Measurements from ENCODE around the gene NEXN.

The NEXN gene

GRCh38 chr1:77850082-77850481, 38.3 kb upstream of the NEXN start:
- no peak for ATAC-seq
- no peak for TF ChIP-seq ZFP30 (CRISPR knock-in tag; IDR thresholded peaks at IDR 0.05)
- TF ChIP-seq BACH2 (CRISPR knock-in tag; IDR thresholded peaks at IDR 0.05; ENCODE audit: borderline replicate concordance), result no peak
- TF ChIP-seq GLIS3 (CRISPR knock-in tag; IDR thresholded peaks at IDR 0.05), result no peak
- TF ChIP-seq ZNF70 (CRISPR knock-in tag; IDR thresholded peaks at IDR 0.05), result no peak
- TF ChIP-seq, protein P1, sequence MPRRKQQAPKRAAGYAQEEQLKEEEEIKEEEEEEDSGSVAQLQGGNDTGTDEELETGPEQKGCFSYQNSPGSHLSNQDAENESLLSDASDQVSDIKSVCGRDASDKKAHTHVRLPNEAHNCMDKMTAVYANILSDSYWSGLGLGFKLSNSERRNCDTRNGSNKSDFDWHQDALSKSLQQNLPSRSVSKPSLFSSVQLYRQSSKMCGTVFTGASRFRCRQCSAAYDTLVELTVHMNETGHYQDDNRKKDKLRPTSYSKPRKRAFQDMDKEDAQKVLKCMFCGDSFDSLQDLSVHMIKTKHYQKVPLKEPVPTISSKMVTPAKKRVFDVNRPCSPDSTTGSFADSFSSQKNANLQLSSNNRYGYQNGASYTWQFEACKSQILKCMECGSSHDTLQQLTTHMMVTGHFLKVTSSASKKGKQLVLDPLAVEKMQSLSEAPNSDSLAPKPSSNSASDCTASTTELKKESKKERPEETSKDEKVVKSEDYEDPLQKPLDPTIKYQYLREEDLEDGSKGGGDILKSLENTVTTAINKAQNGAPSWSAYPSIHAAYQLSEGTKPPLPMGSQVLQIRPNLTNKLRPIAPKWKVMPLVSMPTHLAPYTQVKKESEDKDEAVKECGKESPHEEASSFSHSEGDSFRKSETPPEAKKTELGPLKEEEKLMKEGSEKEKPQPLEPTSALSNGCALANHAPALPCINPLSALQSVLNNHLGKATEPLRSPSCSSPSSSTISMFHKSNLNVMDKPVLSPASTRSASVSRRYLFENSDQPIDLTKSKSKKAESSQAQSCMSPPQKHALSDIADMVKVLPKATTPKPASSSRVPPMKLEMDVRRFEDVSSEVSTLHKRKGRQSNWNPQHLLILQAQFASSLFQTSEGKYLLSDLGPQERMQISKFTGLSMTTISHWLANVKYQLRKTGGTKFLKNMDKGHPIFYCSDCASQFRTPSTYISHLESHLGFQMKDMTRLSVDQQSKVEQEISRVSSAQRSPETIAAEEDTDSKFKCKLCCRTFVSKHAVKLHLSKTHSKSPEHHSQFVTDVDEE (CRISPR knock-in tag; IDR thresholded peaks at IDR 0.05), result no peak
- no peak for TF ChIP-seq PPARA (CRISPR knock-in tag; IDR thresholded peaks at IDR 0.05; ENCODE audit: borderline replicate concordance)
- TF ChIP-seq ZFP3 (CRISPR knock-in tag; IDR thresholded peaks at IDR 0.05), result no peak
- no peak for TF ChIP-seq POU6F1 (CRISPR knock-in tag; IDR thresholded peaks at IDR 0.05; ENCODE audit: borderline replicate concordance, low read depth)
- no peak for TF ChIP-seq ZNF565 (CRISPR knock-in tag; conservative IDR thresholded peaks at IDR 0.05; ENCODE audit: low read depth)
- TF ChIP-seq CSDC2 (CRISPR knock-in tag; IDR thresholded peaks at IDR 0.05), result no peak
- no peak for TF ChIP-seq SNAI2 (CRISPR knock-in tag; IDR thresholded peaks at IDR 0.05)
- TF ChIP-seq ARNTL (CRISPR knock-in tag; IDR thresholded peaks at IDR 0.05; ENCODE audit: borderline replicate concordance, low read depth), result no peak
- TF ChIP-seq, protein P2, sequence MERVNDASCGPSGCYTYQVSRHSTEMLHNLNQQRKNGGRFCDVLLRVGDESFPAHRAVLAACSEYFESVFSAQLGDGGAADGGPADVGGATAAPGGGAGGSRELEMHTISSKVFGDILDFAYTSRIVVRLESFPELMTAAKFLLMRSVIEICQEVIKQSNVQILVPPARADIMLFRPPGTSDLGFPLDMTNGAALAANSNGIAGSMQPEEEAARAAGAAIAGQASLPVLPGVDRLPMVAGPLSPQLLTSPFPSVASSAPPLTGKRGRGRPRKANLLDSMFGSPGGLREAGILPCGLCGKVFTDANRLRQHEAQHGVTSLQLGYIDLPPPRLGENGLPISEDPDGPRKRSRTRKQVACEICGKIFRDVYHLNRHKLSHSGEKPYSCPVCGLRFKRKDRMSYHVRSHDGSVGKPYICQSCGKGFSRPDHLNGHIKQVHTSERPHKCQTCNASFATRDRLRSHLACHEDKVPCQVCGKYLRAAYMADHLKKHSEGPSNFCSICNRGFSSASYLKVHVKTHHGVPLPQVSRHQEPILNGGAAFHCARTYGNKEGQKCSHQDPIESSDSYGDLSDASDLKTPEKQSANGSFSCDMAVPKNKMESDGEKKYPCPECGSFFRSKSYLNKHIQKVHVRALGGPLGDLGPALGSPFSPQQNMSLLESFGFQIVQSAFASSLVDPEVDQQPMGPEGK (CRISPR knock-in tag; IDR thresholded peaks at IDR 0.05; ENCODE audit: borderline replicate concordance), result no peak
- no peak for TF ChIP-seq ESRRG (CRISPR knock-in tag; IDR thresholded peaks at IDR 0.05)
- TF ChIP-seq OSR1 (CRISPR knock-in tag; IDR thresholded peaks at IDR 0.05), result no peak

- TF ChIP-seq PPARA (CRISPR knock-in tag; IDR thresholded peaks at IDR 0.05; ENCODE audit: borderline replicate concordance) (no peak), RARB (CRISPR knock-in tag; IDR thresholded peaks at IDR 0.05) (no peak), BACH2 (CRISPR knock-in tag; IDR thresholded peaks at IDR 0.05; ENCODE audit: borderline replicate concordance) (no peak), POU6F1 (CRISPR knock-in tag; IDR thresholded peaks at IDR 0.05; ENCODE audit: borderline replicate concordance, low read depth) (no peak), ZFP3 (CRISPR knock-in tag; IDR thresholded peaks at IDR 0.05) (no peak), ESRRG (CRISPR knock-in tag; IDR thresholded peaks at IDR 0.05) (no peak), SNAI2 (CRISPR knock-in tag; IDR thresholded peaks at IDR 0.05) (no peak), ZNF70 (CRISPR knock-in tag; IDR thresholded peaks at IDR 0.05) (no peak)
- ATAC-seq, result no peak
Observed at GRCh38 chr1:77857552-77857951, 30.9 kb upstream of the NEXN start.

DNA sequence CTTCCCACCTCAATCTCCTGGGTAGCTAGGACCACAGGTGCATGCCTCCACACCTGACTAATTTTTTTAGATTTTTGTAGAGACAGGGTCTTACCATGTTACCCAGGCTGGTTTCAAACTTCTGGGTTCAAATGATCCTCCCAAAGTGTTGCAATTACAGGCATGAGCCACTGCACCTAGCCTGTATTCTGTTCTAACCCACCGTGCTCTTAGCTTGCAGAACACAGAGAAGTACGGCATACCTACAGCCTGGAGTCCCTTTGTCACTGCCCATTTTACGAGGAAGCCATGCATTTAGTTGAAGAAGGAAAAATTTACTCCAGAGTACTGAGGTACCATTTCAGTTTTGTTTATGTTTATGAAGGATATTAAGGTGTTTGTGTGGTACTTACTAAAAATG, 29.7 kb upstream of the NEXN start:
- TF ChIP-seq ESRRG (CRISPR knock-in tag; IDR thresholded peaks at IDR 0.05), result no peak
- no peak for TF ChIP-seq SNAI2 (CRISPR knock-in tag; IDR thresholded peaks at IDR 0.05)
- no peak for TF ChIP-seq CREB5 (CRISPR knock-in tag; IDR thresholded peaks at IDR 0.05; ENCODE audit: low read depth)
- no peak for TF ChIP-seq PPARA (CRISPR knock-in tag; IDR thresholded peaks at IDR 0.05; ENCODE audit: borderline replicate concordance)
- TF ChIP-seq ZFP3 (CRISPR knock-in tag; IDR thresholded peaks at IDR 0.05), result no peak
- TF ChIP-seq, protein P2 (CRISPR knock-in tag; IDR thresholded peaks at IDR 0.05; ENCODE audit: borderline replicate concordance), result no peak
- no peak for TF ChIP-seq TCF4 (CRISPR knock-in tag; IDR thresholded peaks at IDR 0.05; ENCODE audit: borderline replicate concordance)
- no peak for TF ChIP-seq BACH2 (CRISPR knock-in tag; IDR thresholded peaks at IDR 0.05; ENCODE audit: borderline replicate concordance)
- no peak for TF ChIP-seq TOX (CRISPR knock-in tag; IDR thresholded peaks at IDR 0.05; ENCODE audit: borderline replicate concordance)
- no peak for TF ChIP-seq CSDC2 (CRISPR knock-in tag; IDR thresholded peaks at IDR 0.05)
- no peak for TF ChIP-seq ZNF70 (CRISPR knock-in tag; IDR thresholded peaks at IDR 0.05)
- TF ChIP-seq ZNF565 (CRISPR knock-in tag; conservative IDR thresholded peaks at IDR 0.05; ENCODE audit: low read depth), result no peak
- no peak for ATAC-seq

Data from SK-N-SH treated with all-trans-retinoic acid at 6 μM for 48 hours (cell line).